Adrenal gland (tissue), 5 donors: Measurements from ENCODE around the gene ASAP2.
"Not testable (repeated sequence)": the region's sequence is repeated elsewhere in the genome, so short reads cannot be mapped to it uniquely, and the experiment has no call there.

ENCODE experiments used
- CTCF ChIP-seq, 6 experiments: fragments of 450-650 bp in 4 of 6; fragments of 200-600 bp in 2 of 6; sonication (generic) in 1 of 6; IDR thresholded peaks; 1 replicate in 5 of 6; 2 replicates in 1 of 6; pipeline versions ENCODE4 v1.5.1 to v1.8.0; 2016 to 2021; ENCODE audit warnings: antibody characterized with exemption in 6 of 6, mild to moderate bottlenecking in 2 of 6, moderate library complexity in 1 of 6
- POLR2A ChIP-seq, 2 donors: fragments of 450-650 bp; IDR thresholded peaks; one replicate each; pipeline ENCODE4 v1.6.1; 2017; ENCODE audit warnings: antibody characterized with exemption in 2 of 2, mild to moderate bottlenecking in 2 of 2, moderate library complexity in 1 of 2
- donor health status: DM: no; HTN: no; CAD: no.

DNA sequence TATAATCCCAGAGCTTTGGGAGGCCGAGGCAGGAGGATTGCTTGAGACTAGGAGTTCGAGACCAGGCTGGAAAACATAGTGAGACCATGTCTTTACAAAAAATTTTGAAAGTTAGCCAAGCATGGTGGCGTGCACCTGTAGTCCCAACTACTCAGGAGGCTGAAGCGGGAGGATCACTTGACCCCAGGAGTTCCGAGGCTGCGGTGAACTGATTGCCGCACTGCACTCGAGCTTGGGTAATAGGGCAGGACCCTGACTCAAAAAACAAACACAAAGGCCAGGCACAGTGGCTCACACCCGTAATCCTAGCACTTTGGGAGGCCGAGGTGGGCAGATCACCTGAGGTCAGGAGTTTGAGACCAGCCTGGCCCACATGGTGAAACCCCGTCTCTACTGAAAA is 191.6 kb downstream of the ASAP2 start:
- not testable (repeated sequence) for TF ChIP-seq CTCF, POLR2A (IDR thresholded peaks at IDR 0.05)
